ENCODE measurements around the gene VAC14.
A peak's percentile ranks its signal among the peaks of the same experiment; 100 is the strongest.

VAC14 gene

GRCh38 chr16:70656712-70657263 lies 144.2 kb downstream of the VAC14 start:
- TF ChIP-seq, protein P1, sequence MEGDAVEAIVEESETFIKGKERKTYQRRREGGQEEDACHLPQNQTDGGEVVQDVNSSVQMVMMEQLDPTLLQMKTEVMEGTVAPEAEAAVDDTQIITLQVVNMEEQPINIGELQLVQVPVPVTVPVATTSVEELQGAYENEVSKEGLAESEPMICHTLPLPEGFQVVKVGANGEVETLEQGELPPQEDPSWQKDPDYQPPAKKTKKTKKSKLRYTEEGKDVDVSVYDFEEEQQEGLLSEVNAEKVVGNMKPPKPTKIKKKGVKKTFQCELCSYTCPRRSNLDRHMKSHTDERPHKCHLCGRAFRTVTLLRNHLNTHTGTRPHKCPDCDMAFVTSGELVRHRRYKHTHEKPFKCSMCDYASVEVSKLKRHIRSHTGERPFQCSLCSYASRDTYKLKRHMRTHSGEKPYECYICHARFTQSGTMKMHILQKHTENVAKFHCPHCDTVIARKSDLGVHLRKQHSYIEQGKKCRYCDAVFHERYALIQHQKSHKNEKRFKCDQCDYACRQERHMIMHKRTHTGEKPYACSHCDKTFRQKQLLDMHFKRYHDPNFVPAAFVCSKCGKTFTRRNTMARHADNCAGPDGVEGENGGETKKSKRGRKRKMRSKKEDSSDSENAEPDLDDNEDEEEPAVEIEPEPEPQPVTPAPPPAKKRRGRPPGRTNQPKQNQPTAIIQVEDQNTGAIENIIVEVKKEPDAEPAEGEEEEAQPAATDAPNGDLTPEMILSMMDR (IDR thresholded peaks at IDR 0.05; ENCODE audit: borderline replicate concordance, insufficient read depth, low read depth, low read length): no peak
- H3K4me3 ChIP-seq (ENCODE audit: low read depth, low read length): no peak overlapping the region

DNA sequence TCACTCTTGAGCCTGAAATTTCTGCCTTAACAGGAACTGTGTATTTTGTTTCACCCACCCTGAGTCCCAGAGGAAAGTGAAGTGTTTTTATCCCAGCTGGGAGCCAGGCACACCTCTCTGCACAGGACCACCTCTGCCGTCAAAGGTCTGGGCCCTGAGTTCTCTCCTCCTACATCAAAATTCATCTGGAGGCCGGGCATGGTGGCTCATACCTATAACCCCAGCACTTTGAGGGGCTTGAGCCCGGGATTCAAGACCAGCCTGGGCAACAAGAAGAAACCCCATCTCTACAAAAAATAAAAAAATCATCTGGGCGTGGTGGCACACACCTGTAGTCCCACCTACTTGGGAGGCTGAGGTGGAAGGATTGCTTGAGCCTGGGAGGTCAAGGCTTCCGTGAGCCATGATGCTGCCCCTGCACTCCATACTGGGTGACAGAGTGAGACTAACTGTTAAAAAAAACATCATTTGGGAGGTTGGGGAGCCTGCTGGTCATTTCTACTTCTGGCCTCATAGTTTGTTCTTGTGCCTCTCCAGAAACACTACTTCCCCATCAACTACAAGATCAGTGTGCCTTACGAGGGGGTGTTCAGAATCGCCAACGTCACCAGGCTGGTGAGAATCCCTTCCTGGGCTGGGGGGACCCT lies 144.8 kb downstream of the VAC14 start:
- TF ChIP-seq, protein P1 (IDR thresholded peaks at IDR 0.05; ENCODE audit: borderline replicate concordance, insufficient read depth, low read depth, low read length): no peak

DNA sequence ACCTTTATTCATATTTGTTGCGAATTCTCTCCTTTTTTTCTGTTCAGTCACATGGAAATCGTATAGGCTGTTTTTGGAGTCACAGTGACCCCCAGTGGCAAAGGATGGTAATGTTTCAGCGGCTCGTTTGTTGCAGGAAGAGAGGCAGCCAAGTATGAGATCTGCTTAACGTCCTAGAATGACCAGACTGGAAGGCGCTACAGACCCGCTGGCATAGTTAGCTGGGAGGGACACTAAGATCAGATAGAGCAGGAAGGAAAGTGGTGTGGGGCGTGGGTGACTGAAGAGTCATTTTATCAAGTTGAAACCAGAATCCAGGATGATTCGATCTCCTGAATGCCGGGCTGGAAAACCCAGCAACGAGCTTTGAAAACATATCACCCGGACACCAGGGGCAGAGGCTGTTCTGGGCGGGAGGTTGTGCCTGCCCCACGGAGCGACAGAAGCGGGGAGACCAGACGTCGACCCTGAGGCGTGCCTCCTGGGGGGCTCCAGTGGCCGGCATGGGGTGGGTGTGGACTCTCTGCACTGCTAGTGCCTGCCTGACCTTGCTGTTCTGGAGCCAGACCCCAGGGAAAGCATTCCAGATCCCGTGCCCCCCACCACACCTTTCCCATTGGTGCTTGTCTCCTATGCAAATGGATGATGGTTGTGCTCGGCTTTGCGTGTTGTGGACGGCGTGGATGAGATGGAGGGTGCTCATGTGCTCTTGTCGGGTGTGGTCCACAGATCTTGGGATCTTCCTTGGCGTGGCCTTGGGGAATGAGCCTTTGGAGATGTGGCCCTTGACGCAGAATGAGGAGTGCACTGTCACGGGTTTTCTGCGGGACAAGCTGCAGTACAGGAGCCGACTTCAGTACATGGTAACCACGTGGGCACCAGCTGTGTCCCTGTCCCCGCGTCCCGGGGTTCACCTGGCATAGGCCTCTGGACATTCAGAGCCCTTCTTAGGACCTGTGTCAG lies 146.9 kb downstream of the VAC14 start:
- TF ChIP-seq, protein P1 (IDR thresholded peaks at IDR 0.05; ENCODE audit: borderline replicate concordance, insufficient read depth, low read depth, low read length): peak; percentile 66
- H3K4me3 ChIP-seq (ENCODE audit: low read depth, low read length): no peak overlapping the region

More for the DNA sequence above, 144.8 kb downstream of the VAC14 start:
- H3K4me3 ChIP-seq (ENCODE audit: low read depth, low read length): no peak overlapping the region

DNA sequence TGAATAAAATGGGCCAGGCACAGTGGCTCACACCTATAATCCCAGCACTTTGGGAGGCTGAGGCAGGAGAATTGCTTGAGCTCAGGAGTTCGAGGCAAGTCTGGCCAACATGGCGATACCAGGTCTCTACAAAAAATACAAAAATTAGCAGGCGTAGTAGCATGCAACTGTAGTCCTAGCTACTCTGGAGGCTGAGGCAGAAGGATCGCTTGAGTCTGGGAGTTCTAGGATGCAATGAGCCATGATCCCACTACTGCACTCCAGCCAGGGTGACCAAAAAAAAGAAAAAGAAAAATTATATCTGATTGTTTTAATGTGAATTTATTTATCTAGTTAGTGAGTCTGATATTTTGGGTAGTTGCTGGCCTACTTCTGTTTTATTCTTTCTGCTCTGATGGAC lies 147.6 kb downstream of the VAC14 start:
- TF ChIP-seq, protein P1 (IDR thresholded peaks at IDR 0.05; ENCODE audit: borderline replicate concordance, insufficient read depth, low read depth, low read length): no peak
- no peak overlapping the region for H3K4me3 ChIP-seq (ENCODE audit: low read depth, low read length)

DNA sequence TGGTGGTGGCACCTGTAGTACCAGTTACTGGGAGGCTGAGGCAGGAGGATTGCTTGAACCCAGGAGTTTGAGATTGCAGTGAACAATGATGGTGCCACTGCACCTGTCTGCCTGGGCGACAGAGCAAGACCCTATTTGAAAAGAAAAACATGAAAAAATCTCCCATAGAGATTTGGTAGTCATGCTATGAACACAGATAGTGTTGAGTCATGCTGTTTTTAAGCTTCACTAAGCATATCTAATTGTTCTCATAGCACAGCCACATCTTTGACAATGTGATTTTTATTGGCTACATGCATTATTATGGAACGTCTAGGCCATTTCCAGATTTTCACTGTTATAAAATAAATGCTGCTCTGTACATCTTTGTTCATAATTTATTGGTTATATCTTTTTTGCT lies 148.6 kb downstream of the VAC14 start:
- no peak overlapping the region for H3K4me3 ChIP-seq (ENCODE audit: low read depth, low read length)
- TF ChIP-seq, protein P1 (IDR thresholded peaks at IDR 0.05; ENCODE audit: borderline replicate concordance, insufficient read depth, low read depth, low read length): no peak

DNA sequence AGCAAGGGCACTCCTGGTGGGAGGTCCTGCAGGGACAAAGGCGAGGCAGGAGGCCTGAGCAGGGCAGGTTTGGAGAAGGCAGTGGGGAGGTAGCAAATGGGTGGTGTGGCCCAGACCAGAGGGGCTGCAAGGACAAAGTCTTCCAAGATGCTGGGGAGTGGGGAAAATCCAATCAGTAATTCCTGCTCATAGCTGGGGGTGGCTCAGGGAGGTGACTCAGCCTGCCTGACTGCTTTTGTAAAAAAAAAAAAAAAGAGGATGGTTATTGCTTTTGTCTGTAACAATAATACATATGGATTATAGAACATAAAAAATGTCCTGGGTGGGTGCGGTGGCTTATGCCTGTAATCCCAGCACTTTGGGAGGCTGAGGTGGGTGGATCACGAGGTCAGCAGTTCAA lies 149.4 kb downstream of the VAC14 start:
- no peak overlapping the region for H3K4me3 ChIP-seq (ENCODE audit: low read depth, low read length)
- TF ChIP-seq, protein P1 (IDR thresholded peaks at IDR 0.05; ENCODE audit: borderline replicate concordance, insufficient read depth, low read depth, low read length): no peak

Data from GM12875 (cell line).